Neural cell (in vitro differentiated cells): ENCODE measurements around the gene MEGF6.

ENCODE experiments used
- CTCF ChIP-seq: fragments of 450-650 bp; IDR thresholded peaks from 2 replicates; pipeline ENCODE4 v1.5.1; 2014; ENCODE audit warnings: antibody characterized with exemption, mild to moderate bottlenecking, moderate library complexity; ENCODE audit not compliant: poor library complexity, severe bottlenecking
- EP300 ChIP-seq: fragments of 450-650 bp; conservative IDR thresholded peaks from 2 replicates; pipeline ENCODE4 v1.6.1; 2014; ENCODE audit warnings: antibody characterized with exemption, mild to moderate bottlenecking, moderate library complexity; ENCODE audit not compliant: poor library complexity, severe bottlenecking
- EZH2 ChIP-seq: fragments of 200-600, 300-800 bp; shearing (Covaris generic), sonication (generic); IDR thresholded peaks from 2 replicates; pipeline ENCODE4 v1.6.1; 2014; ENCODE audit warnings: antibody characterized with exemption, low read length, borderline replicate concordance, mild to moderate bottlenecking; ENCODE audit not compliant: insufficient read depth, poor library complexity, severe bottlenecking
- MXI1 ChIP-seq: fragments of 450-650 bp; conservative IDR thresholded peaks from 2 replicates; pipeline ENCODE4 v1.6.1; 2014; ENCODE audit warnings: antibody characterized with exemption, mild to moderate bottlenecking; ENCODE audit not compliant: poor library complexity, severe bottlenecking
- POLR2AphosphoS5 ChIP-seq: IDR thresholded peaks from 2 replicates; pipeline ENCODE4 v1.6.1; 2012
- RAD21 ChIP-seq: fragments of 450-650 bp; conservative IDR thresholded peaks from 2 replicates; pipeline ENCODE4 v1.6.1; 2014; ENCODE audit warnings: antibody characterized with exemption, mild to moderate bottlenecking, moderate library complexity
- REST ChIP-seq: IDR thresholded peaks from 2 replicates; pipeline ENCODE4 v1.6.1; 2012; ENCODE audit warnings: borderline replicate concordance
- TAF1 ChIP-seq: IDR thresholded peaks from 2 replicates; pipeline ENCODE4 v1.6.1; 2012; ENCODE audit warnings: low read depth

GRCh38 chr1:3515774-3516480 is 95.4 kb downstream of the MEGF6 start:
- TF ChIP-seq CTCF (no peak), POLR2AphosphoS5 (no peak), REST (no peak), RAD21 (no peak), EZH2 (no peak), EP300 (no peak), MXI1 (no peak), TAF1 (no peak)
